ENCODE data around the gene CEBPZOS.
A peak's percentile ranks its signal among the peaks of the same experiment; 100 is the strongest.

CEBPZOS gene

DNA sequence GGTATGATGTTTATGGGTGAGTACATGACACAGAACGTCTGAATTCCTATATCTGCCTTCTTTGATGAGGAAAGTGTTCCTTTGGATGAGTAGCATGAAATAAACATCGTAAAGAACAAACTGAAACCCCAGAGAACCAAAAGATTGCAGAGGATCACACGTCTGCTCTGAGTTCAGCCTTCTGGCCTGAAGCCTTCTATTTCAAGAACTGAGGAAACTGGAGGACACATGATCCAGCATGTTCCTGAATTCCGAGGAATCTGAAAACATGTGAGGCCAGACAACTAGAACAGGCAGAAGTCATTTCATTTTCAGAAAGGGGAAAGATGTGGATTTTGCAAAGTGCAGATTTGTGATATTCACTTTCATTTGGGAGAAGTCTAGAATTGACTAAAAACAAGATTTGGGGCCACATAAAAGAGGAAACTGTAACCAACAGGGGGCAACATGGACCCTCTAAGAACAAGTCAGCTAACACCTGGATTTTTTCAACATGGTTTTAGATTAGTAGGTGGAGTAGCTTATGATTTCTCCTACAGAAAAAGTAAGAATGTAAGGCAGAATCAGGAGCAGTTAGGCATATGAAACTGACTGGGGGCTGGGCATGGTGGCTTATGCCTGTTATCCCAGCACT is 16.2 kb upstream of the CEBPZOS start:
- H3K4me3 ChIP-seq (replicated peaks in 1 of 2; ENCODE audit: low read depth in 2 of 2, low read length in 2 of 2) = no peak overlapping the region
- peak in 1 of 2 donors; percentile 11 for DNase-seq (ENCODE audit: low read depth in 2 of 2)
- TF ChIP-seq, protein P1, sequence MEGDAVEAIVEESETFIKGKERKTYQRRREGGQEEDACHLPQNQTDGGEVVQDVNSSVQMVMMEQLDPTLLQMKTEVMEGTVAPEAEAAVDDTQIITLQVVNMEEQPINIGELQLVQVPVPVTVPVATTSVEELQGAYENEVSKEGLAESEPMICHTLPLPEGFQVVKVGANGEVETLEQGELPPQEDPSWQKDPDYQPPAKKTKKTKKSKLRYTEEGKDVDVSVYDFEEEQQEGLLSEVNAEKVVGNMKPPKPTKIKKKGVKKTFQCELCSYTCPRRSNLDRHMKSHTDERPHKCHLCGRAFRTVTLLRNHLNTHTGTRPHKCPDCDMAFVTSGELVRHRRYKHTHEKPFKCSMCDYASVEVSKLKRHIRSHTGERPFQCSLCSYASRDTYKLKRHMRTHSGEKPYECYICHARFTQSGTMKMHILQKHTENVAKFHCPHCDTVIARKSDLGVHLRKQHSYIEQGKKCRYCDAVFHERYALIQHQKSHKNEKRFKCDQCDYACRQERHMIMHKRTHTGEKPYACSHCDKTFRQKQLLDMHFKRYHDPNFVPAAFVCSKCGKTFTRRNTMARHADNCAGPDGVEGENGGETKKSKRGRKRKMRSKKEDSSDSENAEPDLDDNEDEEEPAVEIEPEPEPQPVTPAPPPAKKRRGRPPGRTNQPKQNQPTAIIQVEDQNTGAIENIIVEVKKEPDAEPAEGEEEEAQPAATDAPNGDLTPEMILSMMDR (IDR thresholded peaks at IDR 0.05; ENCODE audit: low read depth, low read length) = no peak

- TF ChIP-seq, protein P1 (IDR thresholded peaks at IDR 0.05; ENCODE audit: low read depth, low read length) = no peak
- no peak for DNase-seq (ENCODE audit: low read depth in 2 of 2)
- H3K4me3 ChIP-seq (replicated peaks in 1 of 2; ENCODE audit: low read depth in 2 of 2, low read length in 2 of 2) = no peak overlapping the region
Observed at GRCh38 chr2:37180640-37181039, 15.7 kb upstream of the CEBPZOS start.

DNA sequence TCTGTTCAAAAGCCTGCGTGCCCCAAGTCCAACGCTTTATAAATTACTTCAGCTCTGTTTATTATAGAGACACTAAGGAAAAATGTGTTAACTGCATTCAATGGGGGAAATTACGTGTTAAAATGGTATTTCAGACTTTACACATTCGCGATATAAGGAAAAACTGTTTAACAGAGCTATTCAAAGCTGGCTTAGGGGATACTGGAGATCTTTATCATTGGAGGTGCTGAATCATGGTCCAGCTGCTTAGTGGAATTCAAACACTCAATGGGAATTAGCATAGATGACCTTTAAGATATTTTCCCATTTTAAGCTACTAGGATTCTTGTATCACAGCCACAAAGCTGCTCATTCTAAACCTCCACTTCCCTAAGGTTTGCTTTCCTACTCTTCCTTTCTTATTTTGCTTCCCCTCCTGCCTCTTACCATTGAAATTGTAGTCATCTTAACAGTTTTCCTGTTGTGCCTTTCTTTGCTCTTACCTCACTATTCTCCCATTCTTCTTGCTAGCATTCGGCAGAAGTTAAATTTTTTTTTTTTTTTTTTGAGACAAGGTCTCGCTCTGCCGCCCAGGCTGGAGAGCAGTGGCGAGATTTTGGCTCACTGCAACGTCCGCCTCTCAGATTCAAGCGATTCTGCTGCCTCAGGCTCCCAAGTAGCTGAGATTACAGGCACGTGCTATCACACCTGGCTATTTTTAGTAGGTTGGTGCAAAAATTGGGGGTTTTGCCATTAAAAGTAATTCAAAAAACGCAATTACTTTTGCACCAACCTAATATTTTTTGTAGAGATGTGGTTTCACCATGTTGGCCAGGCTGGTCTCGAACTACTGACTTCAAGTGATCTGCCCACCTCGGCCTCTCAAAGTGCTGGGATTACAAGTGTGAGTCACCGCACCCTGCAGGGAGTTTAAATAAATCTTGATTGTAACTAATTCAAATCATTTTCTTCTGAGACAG is 14.3 kb upstream of the CEBPZOS start:
- TF ChIP-seq, protein P1 (IDR thresholded peaks at IDR 0.05; ENCODE audit: low read depth, low read length) = no peak
- no peak overlapping the region for H3K4me3 ChIP-seq (replicated peaks in 1 of 2; ENCODE audit: low read depth in 2 of 2, low read length in 2 of 2)
- DNase-seq (ENCODE audit: low read depth in 2 of 2) = no peak

GRCh38 chr2:37188570-37188969 is 7.7 kb upstream of the CEBPZOS start, which contains the start of gene SULT6B1:
Gene SULT6B1 (minus strand): TSS chr2:37188670. CDS start chr2:37188640, 30 bp downstream.
- DNase-seq (ENCODE audit: low read depth in 2 of 2) = no peak
- no peak within 1 kb of the TSS for H3K4me3 ChIP-seq (replicated peaks in 1 of 2; ENCODE audit: low read depth in 2 of 2, low read length in 2 of 2)
- TF ChIP-seq, protein P1 (IDR thresholded peaks at IDR 0.05; ENCODE audit: low read depth, low read length) = no peak

DNA sequence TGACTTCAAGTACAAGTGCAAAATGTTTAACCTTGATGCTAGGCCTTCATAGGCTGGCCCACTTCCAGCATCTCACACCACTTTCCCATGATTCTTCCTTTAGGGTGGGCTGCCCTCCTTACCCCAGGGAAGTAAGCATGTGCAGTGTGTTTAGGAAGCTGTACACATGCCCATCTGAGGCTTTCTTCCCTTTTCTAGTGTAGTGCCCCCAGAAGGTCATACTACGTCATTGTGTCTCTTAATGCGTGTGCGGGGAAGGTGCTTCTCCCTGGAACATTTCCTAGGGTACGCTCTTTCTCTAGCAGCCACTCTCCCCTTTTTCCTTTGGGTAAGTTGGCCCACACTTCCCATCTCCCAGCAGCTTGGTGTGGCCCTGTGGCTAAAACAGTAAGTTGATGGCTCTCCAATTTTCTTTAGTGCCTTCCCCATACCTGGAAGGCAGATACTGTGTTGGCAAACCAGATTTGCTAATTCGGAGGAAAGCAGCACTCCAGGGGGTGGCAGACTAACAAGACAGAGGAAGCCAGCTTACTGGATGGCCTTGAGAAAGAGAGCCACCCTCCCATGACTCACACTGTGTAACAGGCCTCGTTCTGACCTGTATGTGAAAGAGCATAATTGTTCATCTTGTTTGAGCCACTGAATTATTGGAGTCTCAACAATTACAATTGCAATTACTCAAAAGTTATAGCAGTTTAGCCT is 6.7 kb upstream of the CEBPZOS start:
- TF ChIP-seq, protein P1 (IDR thresholded peaks at IDR 0.05; ENCODE audit: low read depth, low read length) = no peak
- peak; percentile 79 to 89 for DNase-seq (ENCODE audit: low read depth in 2 of 2)
- no peak overlapping the region for H3K4me3 ChIP-seq (replicated peaks in 1 of 2; ENCODE audit: low read depth in 2 of 2, low read length in 2 of 2)

DNA sequence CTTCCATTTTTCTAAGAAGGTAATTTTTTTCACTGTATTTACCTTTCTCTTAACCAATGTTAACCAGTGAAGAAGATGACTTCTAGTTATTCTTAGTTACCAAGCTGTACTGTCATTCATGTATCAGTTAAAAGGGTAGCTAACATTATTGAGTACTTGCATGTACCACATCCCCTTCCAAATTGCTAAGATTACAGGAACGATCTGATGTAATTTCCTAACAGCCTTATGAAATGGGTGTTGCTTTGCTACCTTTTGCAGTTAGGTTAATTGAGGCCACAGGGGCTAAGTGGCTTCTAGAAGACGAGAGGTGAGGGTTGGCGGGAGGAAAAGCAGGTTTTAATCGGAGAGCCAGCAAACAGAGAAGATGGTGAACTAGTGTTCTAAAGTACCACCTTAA is 6.0 kb upstream of the CEBPZOS start:
- no peak for DNase-seq (ENCODE audit: low read depth in 2 of 2)
- no peak overlapping the region for H3K4me3 ChIP-seq (replicated peaks in 1 of 2; ENCODE audit: low read depth in 2 of 2, low read length in 2 of 2)
- TF ChIP-seq, protein P1 (IDR thresholded peaks at IDR 0.05; ENCODE audit: low read depth, low read length) = no peak

Data from cardiac fibroblast (primary cell).